ENCODE data around the gene DGKE.

DGKE gene

GRCh38 chr17:56880133-56880532, 46.2 kb downstream of the DGKE start:
- H2AFZ ChIP-seq (ENCODE audit: low read length) = no peak overlapping the region
- no peaks in the 10 kb centered on the region for H3K9me3 ChIP-seq (replicated peaks; ENCODE audit: insufficient read depth, low read length)
- H3K9ac ChIP-seq (ENCODE audit: low read length) = no peak overlapping the region
- H3K9me2 ChIP-seq (replicated peaks; ENCODE audit: insufficient read depth, low read length) = no peaks in the 10 kb centered on the region
- DNase-seq = no peak
- H3K27me3 ChIP-seq (replicated peaks; ENCODE audit: insufficient read depth, low read length) = no peaks in the 10 kb centered on the region
- no peaks in the 10 kb centered on the region for H3K36me3 ChIP-seq (replicated peaks; ENCODE audit: insufficient read depth, low read length)
- peaks cover 4% of the 10 kb centered on the region; the same call in 1 of the 2 replicates for H3F3A ChIP-seq (ENCODE audit: insufficient read depth, low read length)
- H3K4me3 ChIP-seq (ENCODE audit: low read length) = no peak overlapping the region
- no peak overlapping the region for H3K4me2 ChIP-seq (ENCODE audit: low read depth, low read length)
- H3K4me1 ChIP-seq (ENCODE audit: low read length) = peaks cover 5% of the 10 kb centered on the region
- no peaks in the 10 kb centered on the region for H4K20me1 ChIP-seq (ENCODE audit: insufficient read depth, low read length)
- H3K79me2 ChIP-seq (ENCODE audit: low read length) = no peaks in the 10 kb centered on the region
- TF ChIP-seq EZH2 (optimal IDR thresholded peaks at IDR 0.05; ENCODE audit: low read depth, low read length) = no peak
- no peak for TF ChIP-seq CTCF (IDR thresholded peaks at IDR 0.05; ENCODE audit: low read length)
- no peak for TF ChIP-seq EZH2phosphoT487 (IDR thresholded peaks at IDR 0.05; ENCODE audit: low read length)
- no peak overlapping the region for H3K27ac ChIP-seq (ENCODE audit: low read length)

- H3K36me3 ChIP-seq (replicated peaks; ENCODE audit: insufficient read depth, low read length) = no peaks in the 10 kb centered on the region
- H3K79me2 ChIP-seq (ENCODE audit: low read length) = no peaks in the 10 kb centered on the region
Observed at GRCh38 chr17:56880571-56880970, 46.6 kb downstream of the DGKE start.

GRCh38 chr17:56881685-56882295, 47.8 kb downstream of the DGKE start:
- Histone ChIP-seq H3F3A (ENCODE audit: insufficient read depth, low read length) (peaks cover 5% of the 10 kb centered on the region; the same call in 1 of the 2 replicates), H3K27me3 (replicated peaks; ENCODE audit: insufficient read depth, low read length) (no peaks in the 10 kb centered on the region), H3K9me2 (replicated peaks; ENCODE audit: insufficient read depth, low read length) (no peaks in the 10 kb centered on the region), H3K9me3 (replicated peaks; ENCODE audit: insufficient read depth, low read length) (no peaks in the 10 kb centered on the region), H3K4me3 (ENCODE audit: low read length) (no peak overlapping the region), H3K36me3 (replicated peaks; ENCODE audit: insufficient read depth, low read length) (no peaks in the 10 kb centered on the region), H2AFZ (ENCODE audit: low read length) (no peak overlapping the region), H3K9ac (ENCODE audit: low read length) (no peak overlapping the region), H3K27ac (ENCODE audit: low read length) (no peak overlapping the region), H3K4me2 (ENCODE audit: low read depth, low read length) (no peak overlapping the region), H3K4me1 (ENCODE audit: low read length) (peaks cover 5% of the 10 kb centered on the region), H4K20me1 (ENCODE audit: insufficient read depth, low read length) (no peaks in the 10 kb centered on the region), H3K79me2 (ENCODE audit: low read length) (no peaks in the 10 kb centered on the region)
- DNase-seq = no peak
- no peak for TF ChIP-seq EZH2phosphoT487 (IDR thresholded peaks at IDR 0.05; ENCODE audit: low read length)
- no peak for TF ChIP-seq EZH2 (optimal IDR thresholded peaks at IDR 0.05; ENCODE audit: low read depth, low read length)
- no peak for TF ChIP-seq CTCF (IDR thresholded peaks at IDR 0.05; ENCODE audit: low read length)

More at GRCh38 chr17:56880571-56880970, 46.6 kb downstream of the DGKE start:
- Histone ChIP-seq H3K9ac (ENCODE audit: low read length) (no peak overlapping the region), H3K4me3 (ENCODE audit: low read length) (no peak overlapping the region), H3K27me3 (replicated peaks; ENCODE audit: insufficient read depth, low read length) (no peaks in the 10 kb centered on the region), H3K9me3 (replicated peaks; ENCODE audit: insufficient read depth, low read length) (no peaks in the 10 kb centered on the region), H3K27ac (ENCODE audit: low read length) (no peak overlapping the region), H2AFZ (ENCODE audit: low read length) (no peak overlapping the region), H3K4me1 (ENCODE audit: low read length) (peaks cover 5% of the 10 kb centered on the region), H4K20me1 (ENCODE audit: insufficient read depth, low read length) (no peaks in the 10 kb centered on the region), H3K9me2 (replicated peaks; ENCODE audit: insufficient read depth, low read length) (no peaks in the 10 kb centered on the region), H3F3A (ENCODE audit: insufficient read depth, low read length) (peaks cover 5% of the 10 kb centered on the region; the same call in 1 of the 2 replicates), H3K4me2 (ENCODE audit: low read depth, low read length) (no peak overlapping the region)
- no peak for TF ChIP-seq EZH2 (optimal IDR thresholded peaks at IDR 0.05; ENCODE audit: low read depth, low read length)
- no peak for TF ChIP-seq EZH2phosphoT487 (IDR thresholded peaks at IDR 0.05; ENCODE audit: low read length)
- no peak for TF ChIP-seq CTCF (IDR thresholded peaks at IDR 0.05; ENCODE audit: low read length)
- DNase-seq = no peak

All from MM.1S (cell line).